Measurements from ENCODE around the gene GIGYF2.
"Not testable (repeated sequence)": the region's sequence is repeated elsewhere in the genome, so short reads cannot be mapped to it uniquely, and the experiment has no call there.

GIGYF2 gene

DNA sequence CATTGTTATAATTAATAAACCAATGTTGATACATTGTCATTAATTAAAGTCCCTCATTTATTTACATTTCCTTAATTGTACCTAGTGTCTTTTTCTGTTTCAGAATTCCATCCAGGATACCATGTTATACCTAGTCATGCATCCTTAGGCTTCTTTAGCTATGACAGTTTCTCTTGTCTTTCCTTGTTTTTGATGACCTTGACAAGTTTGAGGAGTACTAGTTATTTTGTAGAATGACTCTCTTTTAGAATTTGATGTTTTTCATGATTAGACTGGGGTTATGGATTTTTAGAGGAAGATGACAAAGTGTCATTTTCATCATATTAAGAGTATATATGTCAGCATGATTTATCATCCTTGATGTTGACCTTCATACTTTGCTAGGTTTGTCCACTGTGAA, 16.4 kb downstream of the GIGYF2 start:
- no peak for DNase-seq (ENCODE audit: low read depth, low spot score)
- no peak overlapping the region for H3K4me3 ChIP-seq (ENCODE audit: low read depth, low read length)
- ChIA-PET CTCF (interaction anchor here (0.9 kb wide), 1 partner anchor 57 kb away, joined by 3 read pairs; no protein-coding TSS in a partner anchor), POLR2A (no interaction called here)
- TF ChIP-seq, protein P1, sequence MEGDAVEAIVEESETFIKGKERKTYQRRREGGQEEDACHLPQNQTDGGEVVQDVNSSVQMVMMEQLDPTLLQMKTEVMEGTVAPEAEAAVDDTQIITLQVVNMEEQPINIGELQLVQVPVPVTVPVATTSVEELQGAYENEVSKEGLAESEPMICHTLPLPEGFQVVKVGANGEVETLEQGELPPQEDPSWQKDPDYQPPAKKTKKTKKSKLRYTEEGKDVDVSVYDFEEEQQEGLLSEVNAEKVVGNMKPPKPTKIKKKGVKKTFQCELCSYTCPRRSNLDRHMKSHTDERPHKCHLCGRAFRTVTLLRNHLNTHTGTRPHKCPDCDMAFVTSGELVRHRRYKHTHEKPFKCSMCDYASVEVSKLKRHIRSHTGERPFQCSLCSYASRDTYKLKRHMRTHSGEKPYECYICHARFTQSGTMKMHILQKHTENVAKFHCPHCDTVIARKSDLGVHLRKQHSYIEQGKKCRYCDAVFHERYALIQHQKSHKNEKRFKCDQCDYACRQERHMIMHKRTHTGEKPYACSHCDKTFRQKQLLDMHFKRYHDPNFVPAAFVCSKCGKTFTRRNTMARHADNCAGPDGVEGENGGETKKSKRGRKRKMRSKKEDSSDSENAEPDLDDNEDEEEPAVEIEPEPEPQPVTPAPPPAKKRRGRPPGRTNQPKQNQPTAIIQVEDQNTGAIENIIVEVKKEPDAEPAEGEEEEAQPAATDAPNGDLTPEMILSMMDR (IDR thresholded peaks at IDR 0.05; ENCODE audit: insufficient read depth, low read length, missing control alignments) = no peak

DNA sequence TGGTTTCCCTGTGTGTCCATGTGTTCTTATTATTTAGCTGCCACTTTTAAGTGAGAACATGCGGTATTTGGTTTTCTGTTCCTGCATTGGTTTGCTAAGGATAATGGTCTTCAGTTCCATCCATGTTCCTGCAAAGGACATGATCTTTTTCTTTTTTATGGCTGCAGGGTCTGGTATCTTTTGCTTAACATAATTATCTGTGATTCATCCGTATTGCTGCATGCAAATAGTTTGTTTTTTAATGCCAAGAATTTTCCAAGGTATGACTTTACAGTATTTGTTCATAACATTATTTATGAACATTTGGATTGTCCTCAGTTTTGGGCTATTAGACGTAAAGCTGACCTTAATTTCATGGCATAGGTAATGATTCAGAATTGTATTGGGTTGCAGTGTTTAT, 17.8 kb downstream of the GIGYF2 start:
- DNase-seq (ENCODE audit: low read depth, low spot score) = no peak
- POLR2A ChIA-PET = no interaction called here
- TF ChIP-seq, protein P1 (IDR thresholded peaks at IDR 0.05; ENCODE audit: insufficient read depth, low read length, missing control alignments) = no peak
- no peak overlapping the region for H3K4me3 ChIP-seq (ENCODE audit: low read depth, low read length)
- CTCF ChIA-PET = no interaction called here

DNA sequence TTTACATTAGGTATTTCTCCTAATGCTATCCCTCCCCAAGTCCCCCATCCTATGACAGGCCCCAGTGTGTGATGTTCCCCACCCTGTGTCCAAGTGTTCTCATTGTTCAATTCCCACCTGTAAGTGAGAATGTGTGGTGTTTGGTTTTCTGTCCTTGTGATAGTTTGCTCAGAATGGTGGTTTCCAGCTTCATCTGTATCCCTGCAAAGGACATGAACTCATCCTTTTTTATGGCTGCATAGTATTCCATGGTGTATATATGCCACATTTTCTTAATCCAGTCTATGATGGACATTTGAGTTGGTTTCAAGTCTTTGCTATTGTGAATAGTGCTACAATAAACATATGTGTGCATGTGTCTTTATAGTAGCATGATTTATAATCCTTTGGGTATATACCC, 22.9 kb downstream of the GIGYF2 start:
- H3K4me3 ChIP-seq (ENCODE audit: low read depth, low read length); DNase-seq (ENCODE audit: low read depth, low spot score); POLR2A ChIA-PET: not testable (repeated sequence)
- CTCF ChIA-PET = interaction anchor here (0.7 to 1.0 kb wide), 2 partner anchors 10 to 18 kb away, joined by 3 read pairs; no protein-coding TSS in a partner anchor

DNA sequence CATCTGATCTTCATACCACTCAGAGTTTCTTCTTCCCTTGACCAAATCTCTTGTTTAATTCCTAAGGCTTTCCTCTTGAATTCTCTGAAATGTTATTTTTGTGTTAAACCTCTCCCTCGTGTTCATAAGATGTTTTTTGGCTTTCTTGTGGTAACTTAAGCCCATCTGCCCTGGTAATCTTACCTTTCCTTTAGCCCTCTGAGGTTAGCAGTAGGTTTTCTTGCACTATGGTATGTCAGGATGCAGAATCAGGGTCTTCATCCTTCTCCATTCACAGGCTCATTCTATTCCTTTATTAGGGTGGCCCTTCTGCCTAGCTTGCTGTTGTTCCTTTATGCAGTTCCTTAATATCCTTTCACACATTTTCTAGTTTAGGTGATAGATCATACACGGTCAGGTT, 24.1 kb downstream of the GIGYF2 start:
- CTCF ChIA-PET = no interaction called here
- DNase-seq (ENCODE audit: low read depth, low spot score) = no peak
- POLR2A ChIA-PET = no interaction called here
- TF ChIP-seq, protein P1 (IDR thresholded peaks at IDR 0.05; ENCODE audit: insufficient read depth, low read length, missing control alignments) = no peak
- H3K4me3 ChIP-seq (ENCODE audit: low read depth, low read length) = no peak overlapping the region

DNA sequence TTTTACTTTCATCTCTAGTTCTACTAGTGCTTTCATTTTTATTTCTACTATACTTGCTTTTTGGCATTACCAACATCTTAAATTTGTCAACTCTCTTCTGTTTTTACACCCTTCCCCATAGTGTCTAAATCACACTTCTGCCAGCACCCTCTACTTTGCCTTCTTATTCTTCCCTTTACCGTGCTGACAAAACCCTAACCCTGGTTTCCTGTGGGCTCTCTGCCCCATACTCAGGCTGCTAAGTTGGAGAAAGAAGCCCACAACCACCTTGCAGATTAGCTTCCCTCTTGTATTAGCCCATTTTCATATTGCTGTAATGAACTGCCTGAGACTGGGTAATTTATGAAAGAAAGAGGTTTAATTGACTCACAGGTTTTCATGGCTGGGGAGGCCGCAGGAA, 24.8 kb downstream of the GIGYF2 start:
- POLR2A ChIA-PET = no interaction called here
- TF ChIP-seq, protein P1 (IDR thresholded peaks at IDR 0.05; ENCODE audit: insufficient read depth, low read length, missing control alignments) = no peak
- CTCF ChIA-PET = no interaction called here
- no peak for DNase-seq (ENCODE audit: low read depth, low spot score)
- H3K4me3 ChIP-seq (ENCODE audit: low read depth, low read length) = no peak overlapping the region

DNA sequence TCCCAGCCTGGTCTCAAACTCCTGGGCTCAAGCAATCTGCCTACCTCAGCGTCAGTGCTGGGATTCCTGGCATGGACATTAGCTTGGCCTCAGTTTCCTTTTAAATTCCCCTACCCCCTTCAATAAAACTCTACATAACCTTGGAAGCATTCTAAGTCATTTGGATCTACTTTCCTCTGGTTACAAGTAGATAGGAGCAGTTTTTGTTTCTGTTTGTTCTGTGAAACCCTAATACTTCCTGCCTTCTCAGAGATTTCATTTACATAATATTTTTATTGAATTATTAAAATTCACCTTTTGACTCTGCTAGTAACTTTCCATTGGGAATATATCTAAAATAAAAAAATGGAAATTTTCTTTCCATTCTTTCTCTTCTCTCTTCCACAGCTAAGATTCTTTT, 25.9 kb downstream of the GIGYF2 start:
- no peak overlapping the region for H3K4me3 ChIP-seq (ENCODE audit: low read depth, low read length)
- CTCF ChIA-PET = no interaction called here
- DNase-seq (ENCODE audit: low read depth, low spot score) = no peak
- TF ChIP-seq, protein P1 (IDR thresholded peaks at IDR 0.05; ENCODE audit: insufficient read depth, low read length, missing control alignments) = no peak
- POLR2A ChIA-PET = no interaction called here

DNA sequence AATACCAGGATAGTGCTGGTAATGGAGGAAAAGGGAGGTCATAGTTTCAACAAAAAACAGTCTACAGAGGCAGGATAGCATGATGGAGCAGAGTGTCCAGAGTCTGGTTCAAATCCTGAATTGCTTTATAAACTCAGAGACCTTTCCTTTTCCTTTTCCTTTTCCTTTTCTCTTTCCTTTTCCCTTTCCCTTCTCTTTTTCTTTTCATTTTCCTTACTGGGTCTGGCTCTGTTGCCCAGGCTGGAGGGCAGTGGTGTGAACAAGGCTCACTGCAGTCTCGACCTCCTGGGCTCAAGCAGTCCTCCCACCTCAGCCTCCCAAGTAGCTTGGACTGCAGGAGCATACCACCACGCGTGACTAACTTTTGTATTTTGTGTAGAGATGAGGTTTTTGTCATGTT, 31.7 kb downstream of the GIGYF2 start:
- TF ChIP-seq, protein P1 (IDR thresholded peaks at IDR 0.05; ENCODE audit: insufficient read depth, low read length, missing control alignments) = no peak
- no peak for DNase-seq (ENCODE audit: low read depth, low spot score)
- CTCF ChIA-PET = interaction anchor here (1.3 kb wide), 1 partner anchor 14 kb away, joined by 3 read pairs; no protein-coding TSS in a partner anchor
- H3K4me3 ChIP-seq (ENCODE audit: low read depth, low read length) = no peak overlapping the region
- POLR2A ChIA-PET = no interaction called here
